Stimulated activated CD8-positive, alpha-beta memory T cell treated with anti-CD3 and anti-CD28 coated beads, Interleukin-7, amount 100 ng/mL, for 48 hours (primary cell): ENCODE measurements around the gene ALG2.

Source experiments
- DNase-seq, 2 donors: peaks; one replicate each; pipeline ENCODE4 v3.0.0-alpha.2; 2020; ENCODE audit warnings: low read depth in 1 of 2; ENCODE audit errors: extremely low read depth in 1 of 2

The ALG2 gene

GRCh38 chr9:99221621-99222415 is at the start of gene ALG2, which contains the start of gene SEC61B:
TSS of gene ALG2 (minus strand) at chr9:99221942. CDS start at chr9:99221894, 48 bp downstream.
TSS of gene SEC61B (plus strand) at chr9:99222282. CDS start at chr9:99222364, 82 bp downstream.
- DNase-seq = peak; percentile 86 to 96

GRCh38 chr9:99270491-99270890 is 48.7 kb upstream of the ALG2 start:
- DNase-seq = no peak

GRCh38 chr9:99269416-99269815 is 47.7 kb upstream of the ALG2 start:
- DNase-seq = no peak

- DNase-seq = peak; percentile 48 to 61
Observed at GRCh38 chr9:99266255-99267023, 44.7 kb upstream of the ALG2 start.

GRCh38 chr9:99265691-99266090 is 43.9 kb upstream of the ALG2 start:
- DNase-seq = no peak

GRCh38 chr9:99264070-99264680 is 42.4 kb upstream of the ALG2 start:
- DNase-seq = no peak

GRCh38 chr9:99262949-99263418 is 41.2 kb upstream of the ALG2 start:
- no peak for DNase-seq

GRCh38 chr9:99261923-99262322 is 40.2 kb upstream of the ALG2 start:
- DNase-seq = no peak

- DNase-seq = no peak
Observed at GRCh38 chr9:99259231-99259918, 37.6 kb upstream of the ALG2 start.

GRCh38 chr9:99257723-99258389 is 36.1 kb upstream of the ALG2 start:
- DNase-seq = no peak

- DNase-seq = no peak
Observed at GRCh38 chr9:99255651-99256050, 33.9 kb upstream of the ALG2 start.

- DNase-seq = peak; percentile 80 to 94
Observed at GRCh38 chr9:99253772-99254431, 32.2 kb upstream of the ALG2 start.

- DNase-seq = peak in 1 of 2 donors; percentile 50
Observed at GRCh38 chr9:99253134-99253533, 31.4 kb upstream of the ALG2 start.

GRCh38 chr9:99251157-99251556 is 29.4 kb upstream of the ALG2 start:
- no peak for DNase-seq

- DNase-seq = peak in 1 of 2 donors; percentile 50
Observed at GRCh38 chr9:99249619-99250018, 27.9 kb upstream of the ALG2 start.

- DNase-seq = no peak
Observed at GRCh38 chr9:99244344-99245260, 22.9 kb upstream of the ALG2 start.

- DNase-seq = no peak
Observed at GRCh38 chr9:99241106-99241505, 19.4 kb upstream of the ALG2 start.

GRCh38 chr9:99239341-99240060 is 17.8 kb upstream of the ALG2 start:
- DNase-seq = no peak
